Activated naive CD8-positive, alpha-beta T cell treated with anti-CD3 and anti-CD28 coated beads, Interleukin-2, amount 50 U/mL, for 24 hours (primary cell): Measurements from ENCODE around the gene VCPKMT.

Source experiments
- ATAC-seq: fragments of 150-1000 bp; cut with Tn5 transposase; one replicate; pipeline ENCODE4 v1.10.0; 2021
- DNase-seq: peaks from one replicate; pipeline ENCODE4 v3.0.0; 2021
- H3K27ac Mint-ChIP-seq: one replicate; pipeline ENCODE4 v1.8.0; 2021; ENCODE audit warnings: mild to moderate bottlenecking, mixed read lengths
- H3K27me3 Mint-ChIP-seq: one replicate; pipeline ENCODE4 v1.8.0; 2021; ENCODE audit warnings: mixed read lengths
- H3K36me3 Mint-ChIP-seq: one replicate; pipeline ENCODE4 v1.8.0; 2021; ENCODE audit warnings: low read depth, mixed read lengths
- H3K4me1 Mint-ChIP-seq: one replicate; pipeline ENCODE4 v1.8.0; 2021; ENCODE audit warnings: mixed read lengths
- H3K4me3 Mint-ChIP-seq: one replicate; pipeline ENCODE4 v1.8.0; 2021; ENCODE audit warnings: mild to moderate bottlenecking, moderate library complexity, mixed read lengths
- H3K9me3 Mint-ChIP-seq: one replicate; pipeline ENCODE4 v1.8.0; 2021; ENCODE audit warnings: mixed read lengths

Gene VCPKMT

DNA sequence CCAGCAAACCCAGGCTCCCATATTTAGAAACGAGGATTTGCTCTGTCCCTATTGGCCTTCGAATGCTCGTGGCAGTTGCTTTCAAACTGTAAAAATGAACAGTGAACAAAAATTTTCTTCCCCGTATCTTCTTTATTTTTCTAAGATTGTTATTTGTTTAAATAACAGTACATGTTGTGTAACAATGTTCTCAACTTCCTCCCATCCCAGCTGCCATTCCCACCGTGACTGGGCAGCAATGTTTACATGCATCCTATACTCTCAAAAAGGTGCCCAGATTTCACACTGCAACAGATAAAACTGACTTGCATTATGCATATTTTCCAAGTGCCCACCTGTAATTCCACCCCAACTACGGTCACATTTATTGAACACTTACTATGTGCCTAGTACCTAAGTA, 12.8 kb downstream of the VCPKMT start:
- Mint-ChIP-seq H3K27ac (peak overlapping the region; percentile 69), H3K4me1 (peaks cover 54% of the 10 kb centered on the region)
- no peak for ATAC-seq

DNA sequence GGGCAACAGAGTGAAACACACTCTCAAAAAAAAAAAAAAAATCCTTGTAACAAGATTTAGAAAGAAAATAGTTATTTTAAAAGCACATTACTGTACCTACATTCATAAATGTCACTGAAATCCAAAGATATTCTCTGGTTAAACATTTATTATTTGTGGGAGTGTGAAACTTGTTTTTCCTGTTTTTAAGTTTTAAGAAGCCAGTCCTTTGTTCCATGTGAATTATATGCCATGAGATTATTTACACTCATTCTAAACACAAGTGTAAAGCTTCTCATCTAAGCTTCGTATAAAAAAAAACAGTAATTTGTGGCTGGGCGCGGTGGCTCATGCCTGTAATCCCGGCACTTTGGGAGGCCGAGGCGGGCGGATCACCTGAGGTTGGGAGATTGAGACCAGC, 15.0 kb downstream of the VCPKMT start:
- no peaks in the 10 kb centered on the region for H3K9me3 Mint-ChIP-seq
- no peak overlapping the region for H3K4me3 Mint-ChIP-seq
- H3K27me3 Mint-ChIP-seq: no peaks in the 10 kb centered on the region
- ATAC-seq: no peak
- H3K36me3 Mint-ChIP-seq: peaks cover 14% of the 10 kb centered on the region
- H3K27ac Mint-ChIP-seq: no peak overlapping the region
- no peak for DNase-seq
- peaks cover 72% of the 10 kb centered on the region for H3K4me1 Mint-ChIP-seq

More for the DNA sequence above, 12.8 kb downstream of the VCPKMT start:
- DNase-seq: no peak
- peak overlapping the region; percentile 62 for H3K4me3 Mint-ChIP-seq
- no peaks in the 10 kb centered on the region for H3K27me3 Mint-ChIP-seq
- peaks cover 21% of the 10 kb centered on the region for H3K36me3 Mint-ChIP-seq
- no peaks in the 10 kb centered on the region for H3K9me3 Mint-ChIP-seq

DNA sequence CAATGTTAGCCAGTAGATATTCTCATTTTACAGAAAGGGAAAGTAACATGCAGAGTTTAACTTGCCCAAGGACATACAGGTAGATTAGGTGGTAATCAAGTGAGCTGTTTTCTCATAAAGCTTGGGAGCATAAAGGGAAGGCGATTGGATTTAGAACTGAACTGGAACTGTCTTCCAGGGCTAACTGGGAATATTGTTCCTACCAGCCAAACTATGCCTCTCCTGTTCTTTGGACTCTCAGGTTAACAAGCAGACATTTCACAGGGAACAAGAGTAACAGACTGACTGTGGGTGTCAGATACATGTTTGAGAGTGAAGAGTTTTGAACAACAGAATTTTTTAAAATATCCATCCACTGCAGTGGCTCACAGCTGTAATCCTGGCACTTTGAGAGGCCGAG, 15.6 kb downstream of the VCPKMT start:
- DNase-seq: no peak
- H3K4me1 Mint-ChIP-seq: peaks cover 78% of the 10 kb centered on the region
- peak overlapping the region; percentile 40 for H3K27ac Mint-ChIP-seq
- ATAC-seq: no peak
- H3K4me3 Mint-ChIP-seq: no peak overlapping the region
- H3K27me3 Mint-ChIP-seq: no peaks in the 10 kb centered on the region
- H3K36me3 Mint-ChIP-seq: peaks cover 14% of the 10 kb centered on the region
- H3K9me3 Mint-ChIP-seq: peaks cover 2% of the 10 kb centered on the region

DNA sequence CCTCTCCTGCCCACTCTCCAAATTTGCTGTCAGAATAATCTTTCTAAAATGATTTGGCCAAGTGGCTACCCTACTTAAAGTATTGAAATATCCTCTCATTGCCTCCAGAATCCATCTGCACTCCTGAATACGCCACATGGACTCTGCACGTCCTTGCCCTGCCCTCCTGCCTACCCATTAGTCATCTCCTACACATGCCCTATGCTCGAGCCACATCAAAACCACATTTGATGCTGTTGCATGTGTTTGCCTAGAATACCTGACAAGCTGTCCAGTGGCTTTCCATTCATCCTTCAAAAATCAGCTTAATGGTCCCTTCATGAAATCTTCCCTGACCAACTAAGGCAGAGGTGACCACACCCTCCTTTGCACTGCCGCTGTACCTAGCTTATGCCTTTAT, 17.0 kb downstream of the VCPKMT start:
- Mint-ChIP-seq H3K9me3 (peaks cover 4% of the 10 kb centered on the region), H3K4me1 (peaks cover 84% of the 10 kb centered on the region), H3K36me3 (peaks cover 17% of the 10 kb centered on the region), H3K27ac (peak overlapping the region; percentile 88), H3K4me3 (peak overlapping the region; percentile 58), H3K27me3 (no peaks in the 10 kb centered on the region)
- DNase-seq (no peak), ATAC-seq (peak; percentile 86)

DNA sequence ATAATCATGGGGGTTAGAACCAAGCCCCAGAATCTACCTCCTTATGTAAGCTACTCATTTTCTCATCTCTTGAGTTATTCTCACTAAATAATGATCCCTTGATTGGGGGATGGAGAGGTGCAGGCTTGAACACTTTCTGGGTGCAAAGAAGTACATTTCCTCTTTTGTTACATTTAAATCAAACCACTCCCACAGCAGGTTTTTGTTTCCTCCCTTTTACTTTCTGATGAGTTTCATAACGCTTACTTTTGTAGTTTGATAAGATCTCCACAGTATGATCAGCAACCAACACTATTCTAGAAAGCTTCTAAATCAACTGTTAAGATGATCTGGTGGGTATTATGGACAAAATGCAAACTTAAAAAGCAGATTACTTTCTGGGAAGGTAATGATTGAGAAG, 20.5 kb downstream of the VCPKMT start:
- peaks cover 16% of the 10 kb centered on the region for H3K36me3 Mint-ChIP-seq
- H3K4me3 Mint-ChIP-seq: peak overlapping the region; percentile 39
- DNase-seq (no peak), ATAC-seq (peak; percentile 42)
- H3K4me1 Mint-ChIP-seq: peaks cover 93% of the 10 kb centered on the region
- H3K27me3 Mint-ChIP-seq: no peaks in the 10 kb centered on the region
- H3K9me3 Mint-ChIP-seq: peaks cover 4% of the 10 kb centered on the region
- peak overlapping the region; percentile 79 for H3K27ac Mint-ChIP-seq

DNA sequence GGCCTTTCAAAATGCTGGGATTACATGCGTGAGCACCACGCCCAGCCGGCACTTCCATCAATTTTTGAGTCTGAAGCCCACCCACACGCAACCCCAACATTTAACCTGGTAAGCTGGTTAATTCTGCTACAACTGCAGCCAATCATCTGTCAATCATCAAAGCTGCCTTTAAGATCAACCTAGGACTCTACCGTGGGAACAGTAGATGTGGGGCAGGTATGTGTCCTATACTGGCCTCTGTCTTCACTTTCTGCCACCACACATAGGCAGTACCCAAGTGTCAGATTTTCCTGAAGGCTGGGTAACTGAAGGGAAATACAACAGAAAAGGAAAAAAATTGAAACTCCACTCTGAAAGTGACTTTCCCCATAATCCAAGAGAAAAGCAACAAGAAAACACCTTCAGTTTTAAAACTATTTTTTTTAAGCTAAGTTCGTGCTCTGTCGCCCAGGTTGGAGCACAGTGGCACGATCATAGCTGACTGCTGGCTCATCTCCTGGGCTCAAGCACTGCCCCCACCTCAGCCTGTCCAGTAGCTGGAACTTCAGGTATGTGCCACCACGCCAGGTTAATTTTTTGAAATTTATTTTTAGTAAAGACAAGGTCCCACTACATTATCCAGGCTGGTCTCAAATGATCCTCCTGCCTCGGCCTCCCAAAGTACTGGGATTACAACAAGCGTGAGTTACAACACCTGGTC, 22.2 kb downstream of the VCPKMT start:
- no peak for ATAC-seq
- Mint-ChIP-seq H3K27me3 (no peaks in the 10 kb centered on the region), H3K27ac (no peak overlapping the region), H3K4me3 (no peak overlapping the region), H3K36me3 (peaks cover 15% of the 10 kb centered on the region), H3K4me1 (peaks cover 91% of the 10 kb centered on the region), H3K9me3 (peaks cover 9% of the 10 kb centered on the region)
- DNase-seq: no peak

DNA sequence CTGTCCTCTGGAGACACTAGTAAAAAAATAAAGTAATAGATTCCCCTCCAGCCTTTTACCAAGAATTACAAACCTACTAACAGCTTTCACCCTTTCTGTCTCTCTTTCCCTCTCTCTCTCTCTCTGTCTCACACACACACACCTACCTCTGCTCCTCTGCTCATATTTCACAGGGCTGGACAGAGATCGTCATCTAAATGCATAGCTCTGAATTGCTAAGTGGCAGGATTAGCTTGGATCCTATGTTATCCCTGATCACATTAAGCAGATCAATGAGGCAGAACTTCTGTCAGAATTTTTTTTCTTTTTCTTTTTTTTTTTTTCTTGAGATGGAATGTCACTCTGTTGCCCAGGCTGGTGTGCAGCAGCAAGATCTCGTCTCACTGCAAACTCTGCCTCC, 22.9 kb downstream of the VCPKMT start:
- peak overlapping the region; percentile 59 for H3K27ac Mint-ChIP-seq
- no peak overlapping the region for H3K4me3 Mint-ChIP-seq
- H3K9me3 Mint-ChIP-seq: peaks cover 9% of the 10 kb centered on the region
- DNase-seq: no peak
- H3K27me3 Mint-ChIP-seq: no peaks in the 10 kb centered on the region
- no peak for ATAC-seq
- peaks cover 92% of the 10 kb centered on the region for H3K4me1 Mint-ChIP-seq
- H3K36me3 Mint-ChIP-seq: peaks cover 14% of the 10 kb centered on the region

DNA sequence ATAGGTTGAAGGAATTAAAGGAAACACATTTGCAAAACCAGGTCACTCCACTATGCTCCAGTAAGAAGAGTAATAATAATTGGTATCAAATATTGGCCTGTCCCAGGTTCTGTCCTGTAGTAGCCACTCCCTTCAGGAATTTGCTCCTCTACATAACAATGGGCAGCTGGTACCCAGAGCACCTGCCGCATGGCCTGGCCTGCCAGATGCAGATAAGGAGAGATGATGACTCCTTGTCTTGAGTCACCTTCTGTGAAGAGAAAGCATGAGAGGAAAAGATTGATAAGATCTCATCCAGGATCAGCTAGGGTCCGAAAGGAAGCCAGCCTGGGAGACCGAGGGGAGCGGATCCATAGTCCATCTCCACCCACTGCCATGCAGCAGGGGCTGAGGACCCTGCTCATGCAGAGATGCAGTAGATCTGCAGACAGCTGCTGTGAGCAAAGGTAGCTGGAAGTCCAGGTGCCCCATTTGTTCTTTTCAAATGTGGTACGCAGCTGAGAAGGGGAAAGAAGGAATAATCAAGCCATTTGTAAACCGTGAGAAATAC, 24.3 kb downstream of the VCPKMT start:
- DNase-seq: no peak
- no peaks in the 10 kb centered on the region for H3K27me3 Mint-ChIP-seq
- peak overlapping the region; percentile 67 for H3K27ac Mint-ChIP-seq
- H3K9me3 Mint-ChIP-seq: peaks cover 9% of the 10 kb centered on the region
- peaks cover 95% of the 10 kb centered on the region for H3K4me1 Mint-ChIP-seq
- H3K36me3 Mint-ChIP-seq: peaks cover 16% of the 10 kb centered on the region
- ATAC-seq: no peak
- H3K4me3 Mint-ChIP-seq: no peak overlapping the region

DNA sequence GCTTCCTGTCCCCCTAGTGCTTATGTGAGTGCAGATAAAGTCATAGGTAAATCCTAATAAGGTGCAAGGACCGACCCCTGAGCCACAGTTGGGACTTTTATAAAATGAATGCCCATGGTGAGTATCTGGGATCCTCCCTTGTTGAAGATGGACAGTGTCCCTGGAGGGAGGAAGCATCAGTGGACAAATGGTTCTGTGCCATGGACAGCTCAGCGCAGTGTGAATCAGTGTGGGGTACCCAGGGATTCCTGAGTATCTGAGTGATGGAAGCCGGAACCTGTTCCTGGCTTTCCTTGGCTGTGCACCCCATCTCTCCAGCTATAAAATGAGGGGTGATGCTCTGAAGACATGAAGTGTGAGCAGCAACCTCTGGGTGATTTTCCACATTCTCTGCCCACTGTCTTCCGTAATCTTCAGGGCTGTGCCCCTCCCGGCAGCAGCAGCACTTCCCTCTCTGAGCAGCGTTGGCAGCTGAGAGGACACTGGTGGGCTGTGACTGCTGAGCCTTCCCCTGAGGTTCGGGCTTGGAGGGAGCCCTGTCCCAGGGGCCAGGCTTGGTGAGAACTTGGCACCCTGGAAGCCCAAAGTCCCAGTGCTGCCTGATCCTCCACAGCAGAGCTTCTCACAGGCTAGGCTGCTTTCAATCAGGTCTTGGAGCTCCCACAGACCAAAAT, 25.0 kb downstream of the VCPKMT start:
- H3K4me3 Mint-ChIP-seq: no peak overlapping the region
- DNase-seq (no peak), ATAC-seq (no peak)
- H3K27me3 Mint-ChIP-seq: no peaks in the 10 kb centered on the region
- peak overlapping the region; percentile 73 for H3K27ac Mint-ChIP-seq
- peaks cover 10% of the 10 kb centered on the region for H3K36me3 Mint-ChIP-seq
- peaks cover 9% of the 10 kb centered on the region for H3K9me3 Mint-ChIP-seq
- H3K4me1 Mint-ChIP-seq: peaks cover 95% of the 10 kb centered on the region

DNA sequence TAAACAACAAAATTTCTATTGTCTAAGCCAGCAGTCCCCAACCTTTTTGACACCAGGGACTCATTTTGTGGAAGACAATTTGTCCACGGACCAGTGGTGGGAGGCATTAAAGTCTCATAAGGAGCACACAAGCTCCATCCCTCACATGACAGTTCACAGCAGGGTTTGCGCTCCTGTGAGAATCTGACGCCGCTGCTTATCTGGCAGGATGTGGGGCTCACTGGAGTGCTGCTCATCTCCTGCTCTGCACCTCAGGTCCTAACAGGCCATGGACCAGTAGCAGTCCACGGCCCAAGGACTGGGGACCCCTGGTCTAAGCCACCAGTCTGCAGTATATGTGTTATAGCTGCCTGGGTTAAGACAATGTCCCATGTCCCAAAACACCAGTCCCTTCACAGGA, 27.2 kb downstream of the VCPKMT start:
- Mint-ChIP-seq H3K9me3 (peaks cover 4% of the 10 kb centered on the region), H3K36me3 (peaks cover 12% of the 10 kb centered on the region), H3K27ac (peak overlapping the region; percentile 98), H3K4me3 (no peak overlapping the region), H3K27me3 (no peaks in the 10 kb centered on the region), H3K4me1 (peaks cover 96% of the 10 kb centered on the region)
- DNase-seq (peak; percentile 39), ATAC-seq (no peak)

DNA sequence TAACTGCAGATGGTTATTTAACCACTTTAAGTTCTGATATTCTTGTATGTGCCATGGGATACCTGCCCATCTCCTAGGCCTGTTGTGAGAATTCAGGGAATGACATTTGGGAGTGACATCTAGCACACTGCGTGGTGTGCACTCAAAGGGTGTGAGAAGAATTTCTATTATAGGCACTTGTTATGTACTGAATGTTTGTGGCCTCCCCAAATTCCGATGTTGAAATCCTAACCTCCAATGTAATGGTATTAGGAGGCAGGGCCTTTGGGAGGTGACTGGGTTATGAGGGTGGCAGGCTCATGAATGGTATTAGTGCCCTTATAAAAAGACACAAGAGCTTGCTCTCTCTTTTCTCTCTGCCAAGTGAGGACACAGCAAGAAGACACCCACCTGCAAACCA, 27.6 kb downstream of the VCPKMT start:
- DNase-seq (no peak), ATAC-seq (no peak)
- Mint-ChIP-seq H3K27me3 (no peaks in the 10 kb centered on the region), H3K9me3 (peaks cover 4% of the 10 kb centered on the region), H3K36me3 (peaks cover 12% of the 10 kb centered on the region), H3K4me1 (peaks cover 97% of the 10 kb centered on the region), H3K4me3 (no peak overlapping the region), H3K27ac (peak overlapping the region; percentile 98)

DNA sequence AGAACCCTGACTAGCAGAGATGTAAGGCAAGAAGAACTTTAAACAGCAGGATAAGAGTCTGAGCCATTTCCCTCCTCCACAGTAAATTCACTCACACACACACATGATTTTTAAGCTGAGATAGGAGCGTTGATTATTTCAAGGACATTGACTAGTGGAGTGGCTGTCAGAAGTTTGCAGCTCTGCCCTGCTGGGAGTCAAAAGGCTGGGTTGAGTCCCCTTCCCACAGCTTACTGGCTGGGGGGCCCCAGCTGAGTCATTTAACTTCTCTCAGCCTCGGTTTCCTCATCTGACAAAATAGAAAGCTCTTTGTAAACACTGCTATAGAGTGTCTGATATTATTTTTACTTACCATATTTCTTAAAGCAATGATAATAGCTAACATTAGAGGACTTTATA, 28.3 kb downstream of the VCPKMT start:
- Mint-ChIP-seq H3K27ac (peak overlapping the region; percentile 98), H3K36me3 (peaks cover 12% of the 10 kb centered on the region), H3K27me3 (no peaks in the 10 kb centered on the region), H3K4me3 (peak overlapping the region; percentile 62), H3K4me1 (peaks cover 98% of the 10 kb centered on the region), H3K9me3 (peaks cover 4% of the 10 kb centered on the region)
- DNase-seq (no peak), ATAC-seq (no peak)

DNA sequence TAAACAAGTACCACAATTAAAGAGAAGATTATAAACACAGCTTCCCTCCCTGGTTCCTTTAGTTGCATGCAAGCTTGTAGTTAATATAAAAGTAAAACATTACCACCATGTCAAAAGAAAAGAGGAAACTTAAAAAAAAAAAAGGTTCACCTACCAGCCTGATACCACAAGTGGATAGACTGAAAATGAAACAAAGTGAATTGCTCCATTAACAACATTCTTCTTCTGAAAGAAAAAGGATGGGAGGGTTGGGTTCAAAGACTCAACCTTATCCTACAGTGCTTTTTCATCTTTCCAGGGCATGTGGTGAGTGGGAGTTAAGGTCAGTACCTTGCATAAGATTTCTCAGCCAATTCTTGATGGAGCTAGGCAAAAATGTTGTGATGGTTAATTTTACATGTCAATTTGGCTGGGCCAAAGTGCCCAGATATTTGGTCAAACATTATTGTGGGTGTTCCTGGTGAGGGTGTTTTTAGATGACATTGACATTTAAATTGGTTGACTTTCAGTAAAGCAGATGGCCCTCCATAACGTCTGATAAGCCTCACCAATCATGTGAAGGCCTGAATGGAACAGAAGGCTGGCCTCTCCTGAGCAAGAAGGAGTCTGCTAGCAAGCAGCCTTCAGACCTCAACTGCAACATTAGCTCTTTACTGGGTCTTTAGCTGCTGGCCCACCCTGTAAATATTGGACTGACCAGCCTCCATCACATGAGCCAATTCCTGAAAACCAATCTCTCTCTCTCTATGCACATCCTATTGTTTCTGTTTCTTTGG, 28.8 kb downstream of the VCPKMT start:
- Mint-ChIP-seq H3K4me3 (peak overlapping the region; percentile 62), H3K4me1 (peaks cover 98% of the 10 kb centered on the region), H3K9me3 (peaks cover 4% of the 10 kb centered on the region), H3K36me3 (peaks cover 12% of the 10 kb centered on the region), H3K27me3 (no peaks in the 10 kb centered on the region), H3K27ac (peak overlapping the region; percentile 98)
- DNase-seq (no peak), ATAC-seq (no peak)

DNA sequence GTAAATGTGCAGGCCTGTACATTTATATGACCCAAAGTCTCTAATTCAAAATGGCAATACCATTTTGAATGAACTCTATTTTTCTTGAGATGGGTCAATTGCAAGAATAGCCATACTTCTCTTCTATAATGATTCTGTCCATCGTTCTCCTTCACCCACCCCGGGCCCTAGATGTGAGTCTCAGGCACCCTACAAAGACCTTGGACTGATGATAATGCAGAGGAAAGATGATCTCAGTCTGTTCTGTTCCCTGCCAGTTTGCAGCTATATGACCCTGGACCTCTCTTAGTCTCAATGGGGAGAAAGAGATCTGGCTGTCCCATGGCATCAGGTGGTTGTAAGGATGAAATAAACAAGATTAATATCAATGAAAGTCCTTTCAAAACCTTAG, 30.1 kb downstream of the VCPKMT start:
- Mint-ChIP-seq H3K4me3 (peak overlapping the region; percentile 35), H3K27me3 (no peaks in the 10 kb centered on the region), H3K9me3 (peaks cover 4% of the 10 kb centered on the region), H3K36me3 (peaks cover 15% of the 10 kb centered on the region), H3K4me1 (peaks cover 98% of the 10 kb centered on the region), H3K27ac (peak overlapping the region; percentile 98)
- no peak for ATAC-seq
- no peak for DNase-seq
